K562 treated with DMSO at 1 percent for 48 hours (cell line): ENCODE measurements around the gene PGLYRP2. TPM values are rescaled to one million over a fixed set of nuclear protein-coding genes. Genes with fewer than 3 reads are reported as not detected.

Source experiments
- total RNA-seq: library from RNA; unstranded; fragments of 300-600 nt; gene quantifications from 2 replicates; pipeline ENCODE4 v1.2.3, GENCODE V29; 2022; ENCODE audit warnings: low replicate concordance; ENCODE audit errors: extremely low read depth

The PGLYRP2 gene
- total RNA-seq = not detected in 2 replicates

DNA sequence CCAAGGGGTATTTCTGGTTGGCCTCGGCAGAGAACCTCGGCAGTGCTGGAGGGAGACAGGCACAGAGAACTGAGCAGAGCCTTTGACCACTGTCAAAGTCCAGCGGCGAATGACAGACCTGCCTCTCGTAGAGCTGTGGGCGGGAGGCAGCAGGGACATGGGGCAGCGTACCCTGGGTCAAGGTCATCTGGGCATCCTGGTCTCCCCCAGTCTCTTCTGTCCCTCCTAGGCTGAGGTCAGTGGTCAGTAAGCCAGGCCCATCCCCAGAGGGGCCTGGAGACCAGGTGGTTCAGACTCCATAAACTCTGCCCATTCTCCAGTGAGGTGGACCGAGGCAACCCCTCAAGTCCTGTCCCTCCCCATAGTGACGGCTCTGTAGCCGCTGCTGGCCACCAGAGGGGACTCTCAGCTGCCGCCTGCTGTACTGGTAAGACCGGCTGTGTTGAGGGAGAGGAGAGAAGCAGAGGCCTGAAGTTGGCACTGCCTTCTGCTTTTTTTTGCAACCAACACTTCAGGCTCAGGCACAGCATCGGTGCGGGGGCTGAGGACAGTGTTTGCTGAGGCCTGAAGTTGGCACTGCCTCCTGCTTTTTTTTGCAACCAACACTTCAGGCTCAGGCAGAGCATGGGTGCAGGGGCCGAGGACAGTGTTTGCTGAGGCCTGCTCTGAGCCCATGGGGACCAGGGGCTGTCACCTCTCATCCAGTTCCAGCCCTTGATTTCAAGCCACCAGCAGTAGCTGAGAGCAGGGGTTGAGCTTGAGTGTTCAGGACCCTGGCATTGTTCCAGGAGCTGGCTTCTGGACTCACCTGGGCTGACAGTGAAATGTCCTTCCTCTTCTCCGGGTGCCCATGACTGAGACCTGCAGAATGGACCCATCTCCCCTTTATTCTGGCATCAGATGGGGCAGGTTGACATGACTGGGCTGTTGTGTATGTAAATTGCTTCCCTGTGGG is at the start of gene PGLYRP2:
Gene PGLYRP2, minus strand, starts transcription at position 111 of the 955 bp plus-strand sequence. CDS start 130 bp downstream, outside the sequence.

DNA sequence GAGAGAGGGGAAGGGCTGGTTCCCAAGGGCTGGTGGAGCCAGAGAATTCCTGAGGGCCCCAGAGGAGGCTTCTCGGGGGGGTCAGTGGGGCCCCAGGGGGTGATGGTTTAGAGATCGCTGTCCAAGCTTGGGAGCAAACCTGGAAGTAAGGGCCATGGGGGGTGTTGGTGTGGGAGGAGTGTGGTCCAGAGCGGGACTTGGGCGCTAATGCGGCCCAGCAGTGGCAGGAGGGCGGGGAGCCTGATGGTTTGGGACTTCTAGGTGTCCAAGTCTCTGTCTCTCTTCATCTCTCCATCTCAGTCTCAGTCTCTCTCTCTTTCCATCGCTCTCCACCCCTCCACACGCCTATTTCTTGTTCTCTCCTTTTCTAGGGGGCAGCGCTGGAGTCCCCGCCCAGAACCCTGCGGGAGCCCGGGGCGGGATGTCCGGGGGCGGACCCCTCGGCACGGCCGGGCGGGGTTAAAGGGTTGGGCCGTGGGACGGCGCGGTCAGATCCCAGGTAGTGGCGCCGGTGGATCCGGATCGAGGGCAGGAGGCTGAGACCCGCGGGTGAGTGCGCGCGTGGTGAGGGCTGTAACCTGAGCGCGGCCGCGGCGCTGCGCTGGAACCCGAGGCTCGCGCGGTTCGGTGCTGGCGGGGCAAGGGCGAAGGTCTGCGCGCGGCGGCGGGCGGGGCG is 28.9 kb upstream of the PGLYRP2 start, which contains the start of gene CYP4F22:
Gene CYP4F22, plus strand, starts transcription at position 491 of the 676 bp plus-strand sequence. CDS start 16,812 bp downstream, outside the sequence.

DNA sequence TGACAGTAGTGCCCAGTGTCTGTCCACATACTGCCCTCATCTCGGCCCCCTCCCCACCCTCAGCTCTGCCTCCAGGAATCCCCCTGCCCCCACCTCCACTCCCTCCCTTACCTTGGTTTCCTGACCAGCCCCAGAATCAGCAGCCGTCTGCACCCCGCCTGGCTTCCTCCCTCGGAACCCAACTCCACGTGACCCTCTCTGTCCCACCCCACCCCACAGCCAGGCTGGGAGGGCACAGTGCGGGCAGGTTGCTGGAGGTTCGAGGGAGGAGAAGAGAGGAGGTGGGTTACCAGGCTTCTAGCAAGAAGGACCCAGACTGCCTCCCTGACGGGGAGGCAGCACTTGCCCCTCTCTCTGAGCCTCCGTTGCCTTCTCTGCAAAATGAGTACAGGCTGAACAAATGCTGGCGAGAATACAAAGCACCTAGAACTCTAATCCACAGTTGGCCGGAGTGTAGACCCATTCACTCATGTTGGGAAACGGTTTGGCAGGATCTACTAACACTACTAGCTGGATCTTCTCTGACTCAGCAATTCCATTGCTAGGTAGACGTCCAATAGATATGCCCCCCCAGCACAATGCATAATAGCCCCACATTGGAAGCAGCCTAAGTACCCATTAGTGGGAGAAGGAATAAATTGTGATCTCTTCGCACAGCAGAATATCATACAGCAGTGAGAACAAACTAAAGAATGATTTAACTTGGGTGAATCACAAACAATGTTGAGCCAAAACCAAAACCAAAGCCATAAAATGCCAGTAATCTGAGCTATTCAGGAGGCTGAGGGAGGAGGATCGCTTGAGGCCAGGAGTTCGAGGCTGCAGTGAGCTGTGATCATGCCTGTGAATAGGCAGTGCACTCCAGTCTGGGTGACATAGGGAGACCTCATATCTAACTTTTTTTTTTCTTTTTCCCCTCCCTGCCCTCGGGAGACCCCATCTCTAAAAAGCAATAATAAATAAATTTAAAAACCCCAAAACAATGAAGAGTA is 14.6 kb downstream of the PGLYRP2 start, which contains the start of gene RASAL3:
Gene RASAL3, minus strand, starts transcription at position 151 of the 992 bp plus-strand sequence. CDS start 186 bp downstream, outside the sequence.

DNA sequence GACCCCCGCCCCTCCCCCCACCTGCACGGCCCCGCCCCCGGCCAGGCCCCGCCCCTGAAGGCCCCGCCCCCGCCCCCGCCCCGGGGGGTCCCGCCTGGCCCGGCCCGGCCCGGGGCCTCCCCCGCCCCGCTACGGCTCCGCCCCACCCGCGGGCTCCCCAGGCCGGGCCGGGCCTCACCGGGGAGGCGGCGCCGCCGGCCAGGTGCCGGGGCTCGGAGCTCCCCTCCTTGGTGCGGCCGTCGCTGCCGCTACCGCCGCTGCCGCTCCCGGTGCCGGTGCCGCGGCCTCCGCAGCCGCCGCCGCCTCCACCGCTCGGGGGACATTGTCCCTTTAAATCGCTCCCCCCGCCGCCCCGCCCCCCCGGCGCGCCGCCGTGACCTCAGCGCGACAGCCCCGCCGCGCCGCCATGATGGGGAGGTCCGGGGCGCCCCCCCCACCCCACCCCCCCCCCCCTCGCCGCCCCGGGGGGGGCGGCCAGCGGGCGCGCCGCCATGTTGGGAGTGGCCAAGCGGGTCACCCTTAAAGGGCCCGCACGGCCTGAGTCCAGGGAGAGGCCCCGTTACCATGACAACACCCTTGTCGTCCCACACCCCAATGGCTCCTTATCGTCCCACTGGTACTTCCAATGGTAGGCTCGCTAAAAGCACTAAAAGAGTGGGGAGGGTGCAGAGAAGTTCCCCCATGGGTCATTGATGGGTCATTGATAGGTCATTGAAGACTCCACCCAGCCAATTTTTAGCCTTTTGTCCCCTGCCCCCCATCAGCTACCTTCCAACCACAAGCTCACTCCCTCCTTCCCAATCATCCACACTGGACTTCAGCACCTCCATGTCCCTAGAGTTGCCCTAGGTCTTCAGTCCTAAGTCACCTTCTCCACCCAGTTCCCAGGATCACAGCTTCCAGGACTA is 29.4 kb downstream of the PGLYRP2 start, which contains the start of gene WIZ:
Gene WIZ, minus strand, starts transcription at position 337 of the 908 bp plus-strand sequence. CDS start 1,649 bp downstream, outside the sequence.

Other genes with a start within 250 kb of the PGLYRP2 start
- not detected in 2 replicates for gene EPHX3, start 247.1 kb downstream of the PGLYRP2 start, total RNA-seq
- gene BRD4, start 147.0 kb downstream of the PGLYRP2 start, total RNA-seq = not detected in 2 replicates
- not detected in 2 replicates for gene AKAP8, start 99.7 kb downstream of the PGLYRP2 start, total RNA-seq
- not detected in 2 replicates for gene AKAP8L, start 60.5 kb downstream of the PGLYRP2 start, total RNA-seq
- not detected in 2 replicates for gene WIZ, start 29.5 kb downstream of the PGLYRP2 start, total RNA-seq
- not detected in 2 replicates for gene RASAL3, start 15.0 kb downstream of the PGLYRP2 start, total RNA-seq
- gene CYP4F22, start 29.0 kb upstream of the PGLYRP2 start, total RNA-seq = not detected in 2 replicates
- not detected in 2 replicates for gene CYP4F8, start 135.7 kb upstream of the PGLYRP2 start, total RNA-seq
- not detected in 2 replicates for gene CYP4F3, start 161.4 kb upstream of the PGLYRP2 start, total RNA-seq
- not detected in 2 replicates for gene CYP4F12, start 193.6 kb upstream of the PGLYRP2 start, total RNA-seq
- gene OR10H2, start 248.5 kb upstream of the PGLYRP2 start, total RNA-seq = not detected in 2 replicates